ENCODE results near the gene DAB1. TPM values are rescaled to one million over a fixed set of nuclear protein-coding genes. Genes with fewer than 3 reads are reported as not detected.

Gene DAB1
- total and polyA plus RNA-seq, 10 of the 15 experiments (the other 5 are each of a cell fraction or from before 2014, with no cell fraction given) = 0.02 to 0.10 (median 0.03) TPM; not detected in 5

DNA sequence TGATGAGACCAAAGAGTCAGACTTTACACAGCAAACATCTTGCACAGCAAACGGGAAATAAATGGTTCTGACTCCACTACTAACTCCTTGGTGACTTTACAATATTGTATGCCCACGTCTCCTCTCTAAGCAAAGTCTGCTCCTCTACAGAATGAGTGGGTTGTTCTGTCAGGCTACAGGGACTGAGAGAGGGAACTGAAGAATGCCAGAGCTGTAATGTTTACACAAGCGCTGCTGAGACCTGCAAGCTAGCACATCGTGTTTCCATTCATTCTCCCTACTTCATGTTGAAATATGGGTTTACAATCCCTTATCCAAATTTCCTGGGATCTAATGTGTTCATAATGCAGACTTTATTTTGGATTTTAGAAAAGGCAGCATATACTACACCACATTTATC lies 15.9 kb downstream of the DAB1 start (continued):
- TF ChIP-seq E2F8 (IDR thresholded peaks at IDR 0.05; ENCODE audit: low read depth, partially characterized antibody) (no peak), CHD1 (IDR thresholded peaks at IDR 0.05; ENCODE audit: low read depth, low read length) (no peak), HDAC2 (IDR thresholded peaks at IDR 0.05) (no peak), MTA2 (IDR thresholded peaks at IDR 0.05; ENCODE audit: low read depth) (no peak), CBX3 (IDR thresholded peaks at IDR 0.05; ENCODE audit: borderline replicate concordance, low read depth) (no peak), YBX1 (IDR thresholded peaks at IDR 0.05) (no peak), ZNF622 (IDR thresholded peaks at IDR 0.05) (no peak), NKRF (conservative IDR thresholded peaks at IDR 0.05) (no peak)

DNA sequence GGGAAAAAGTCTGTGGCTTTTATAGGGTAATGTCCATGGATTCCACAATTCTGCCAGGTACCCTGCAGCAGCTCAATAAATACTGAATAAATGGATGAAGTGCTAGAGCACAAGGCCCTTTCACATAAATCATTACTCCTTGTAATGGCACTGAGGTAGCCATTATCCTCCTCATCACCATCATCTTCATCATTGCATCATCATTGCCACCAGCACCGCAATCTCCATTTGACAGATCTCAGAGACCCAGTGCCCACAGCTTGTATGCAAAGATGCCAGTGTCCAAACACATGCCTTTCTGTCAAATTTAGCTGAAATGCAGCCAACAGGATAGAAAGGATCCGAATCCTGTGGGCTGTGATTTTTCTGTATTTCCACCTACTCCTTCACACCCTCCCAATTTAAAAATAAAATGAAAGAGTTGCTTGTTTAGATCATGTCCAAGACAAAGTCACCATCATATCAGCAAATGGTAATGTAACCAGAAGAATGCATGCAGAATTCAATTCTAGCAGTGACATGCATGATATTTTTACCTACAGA lies 17.4 kb downstream of the DAB1 start:
- 13% methylated on average over 2 of the region's 2 CpGs for WGBS (ENCODE audit: insufficient coverage, insufficient replicate concordance, low lambda C conversion rate, missing lambda C conversion rate)
- CTCF ChIA-PET = no interaction called here
- RAD21 ChIA-PET (ENCODE audit: unreplicated experiment) = no interaction called here
- Histone ChIP-seq H3K9ac (ENCODE audit: control insufficient read depth, insufficient read depth, low read length) (no peak overlapping the region), H3K36me3 (ENCODE audit: control insufficient read depth in 2 of 2, insufficient read depth in 2 of 2, low read length in 1 of 2) (no peaks in the 10 kb centered on the region), H3K4me3 (no peak overlapping the region), H3K9me3 (replicated peaks; ENCODE audit: control insufficient read depth, insufficient read depth, low read length) (no peaks in the 10 kb centered on the region), H3K27ac (ENCODE audit: control insufficient read depth, insufficient read depth) (no peak overlapping the region), H2AFZ (ENCODE audit: control insufficient read depth, low read depth, low read length) (no peak overlapping the region), H3K27me3 (replicated peaks in 1 of 2; ENCODE audit: control insufficient read depth in 2 of 2, insufficient read depth in 2 of 2, low read length in 1 of 2) (no peaks in the 10 kb centered on the region; a peak in 1 of 4 replicates), H4K20me1 (ENCODE audit: control insufficient read depth, insufficient read depth) (no peaks in the 10 kb centered on the region), H3K79me2 (ENCODE audit: control insufficient read depth, insufficient read depth, low read length) (no peaks in the 10 kb centered on the region), H3K4me1 (ENCODE audit: control insufficient read depth, insufficient read depth, low read length) (no peaks in the 10 kb centered on the region), H3K4me2 (ENCODE audit: control insufficient read depth, insufficient read depth) (no peak overlapping the region)
- ATAC-seq (no peak), FAIRE-seq (no peak), DNase-seq (ENCODE audit: low read depth, low spot score) (no peak)
- intact Hi-C loops (cut with micrococcal nuclease; ENCODE audit: unreplicated experiment) (no loop called here), in situ Hi-C loops (cut with MboI) (no loop called here)
- TF ChIP-seq SRF (IDR thresholded peaks at IDR 0.05; ENCODE audit: low read depth in 2 of 2, low read length in 2 of 2) (no peak), CBX5 (IDR thresholded peaks at IDR 0.05; ENCODE audit: low read depth) (no peak), NR2F1 (conservative IDR thresholded peaks at IDR 0.05) (no peak), ZNF687 (IDR thresholded peaks at IDR 0.05) (no peak)
- SMC1A ChIA-PET (ENCODE audit: uncharacterized antibody, unreplicated experiment) = no interaction called here
- POLR2A ChIA-PET = interaction anchor here (0.5 kb wide), 1 partner anchor 33 kb away, joined by 3 read pairs; no protein-coding TSS in a partner anchor
- BruUV-seq (replicated peaks) = no TSS peak
